ENCODE measurements around the gene SLC9A9. TPM values are rescaled to one million over a fixed set of nuclear protein-coding genes. Genes with fewer than 3 reads are reported as not detected.

SLC9A9 gene
- total and polyA plus RNA-seq, 2 experiments from 2014 or later: 2.2 to 6.8 TPM

GRCh38 chr3:143224716-143225115 lies 623.6 kb downstream of the SLC9A9 start:
- Histone ChIP-seq H3K4me2 (no peak overlapping the region), H3K27ac (no peak overlapping the region), H3K79me2 (no peaks in the 10 kb centered on the region), H3K36me3 (replicated peaks; ENCODE audit: insufficient read depth, low read depth) (no peaks in the 10 kb centered on the region), H3K4me3 (no peak overlapping the region), H3K9me3 (ENCODE audit: low read depth) (no peaks in the 10 kb centered on the region), H2AFZ (no peak overlapping the region), H3K4me1 (ENCODE audit: insufficient read depth) (peaks cover 5% of the 10 kb centered on the region), H3K27me3 (no peaks in the 10 kb centered on the region), H3K9me2 (replicated peaks; ENCODE audit: insufficient read depth) (no peaks in the 10 kb centered on the region), H4K20me1 (ENCODE audit: insufficient read depth, poor library complexity, severe bottlenecking) (no peaks in the 10 kb centered on the region)
- no peak for TF ChIP-seq EZH2 (IDR thresholded peaks at IDR 0.05; ENCODE audit: borderline replicate concordance)
- no peak for TF ChIP-seq EZH2phosphoT487 (IDR thresholded peaks at IDR 0.05; ENCODE audit: low read depth, severe bottlenecking, unreplicated experiment)
- TF ChIP-seq CTCF (IDR thresholded peaks at IDR 0.05; ENCODE audit: poor library complexity): no peak
- no peak for DNase-seq (ENCODE audit: low spot score)
- WGBS (ENCODE audit: low lambda C conversion rate, missing lambda C conversion rate): 56% methylated on average over 2 of the region's 2 CpGs

GRCh38 chr3:143222981-143223380 lies 625.3 kb downstream of the SLC9A9 start:
- Histone ChIP-seq H3K79me2 (no peaks in the 10 kb centered on the region), H3K27me3 (no peaks in the 10 kb centered on the region), H4K20me1 (ENCODE audit: insufficient read depth, poor library complexity, severe bottlenecking) (no peaks in the 10 kb centered on the region), H3K4me3 (no peak overlapping the region), H2AFZ (no peak overlapping the region), H3K9me3 (ENCODE audit: low read depth) (no peaks in the 10 kb centered on the region), H3K4me1 (ENCODE audit: insufficient read depth) (peaks cover 5% of the 10 kb centered on the region), H3K36me3 (replicated peaks; ENCODE audit: insufficient read depth, low read depth) (no peaks in the 10 kb centered on the region), H3K9me2 (replicated peaks; ENCODE audit: insufficient read depth) (no peaks in the 10 kb centered on the region), H3K27ac (no peak overlapping the region), H3K4me2 (no peak overlapping the region)
- WGBS (ENCODE audit: low lambda C conversion rate, missing lambda C conversion rate): 72% methylated on average over 1 of the region's 1 CpG
- TF ChIP-seq CTCF (IDR thresholded peaks at IDR 0.05; ENCODE audit: poor library complexity) (no peak), EZH2phosphoT487 (IDR thresholded peaks at IDR 0.05; ENCODE audit: low read depth, severe bottlenecking, unreplicated experiment) (no peak), EZH2 (IDR thresholded peaks at IDR 0.05; ENCODE audit: borderline replicate concordance) (no peak)
- DNase-seq (ENCODE audit: low spot score): no peak

GRCh38 chr3:143222505-143222904 lies 625.8 kb downstream of the SLC9A9 start:
- Histone ChIP-seq H3K79me2 (no peaks in the 10 kb centered on the region), H3K4me1 (ENCODE audit: insufficient read depth) (peaks cover 5% of the 10 kb centered on the region), H3K27ac (no peak overlapping the region), H4K20me1 (ENCODE audit: insufficient read depth, poor library complexity, severe bottlenecking) (no peaks in the 10 kb centered on the region), H3K4me2 (no peak overlapping the region), H2AFZ (no peak overlapping the region), H3K4me3 (no peak overlapping the region), H3K36me3 (replicated peaks; ENCODE audit: insufficient read depth, low read depth) (no peaks in the 10 kb centered on the region), H3K9me2 (replicated peaks; ENCODE audit: insufficient read depth) (no peaks in the 10 kb centered on the region), H3K27me3 (no peaks in the 10 kb centered on the region), H3K9me3 (ENCODE audit: low read depth) (no peaks in the 10 kb centered on the region)
- TF ChIP-seq CTCF (IDR thresholded peaks at IDR 0.05; ENCODE audit: poor library complexity): no peak
- no peak for TF ChIP-seq EZH2 (IDR thresholded peaks at IDR 0.05; ENCODE audit: borderline replicate concordance)
- no peak for TF ChIP-seq EZH2phosphoT487 (IDR thresholded peaks at IDR 0.05; ENCODE audit: low read depth, severe bottlenecking, unreplicated experiment)
- WGBS (ENCODE audit: low lambda C conversion rate, missing lambda C conversion rate): 39% methylated on average over 3 of the region's 3 CpGs
- DNase-seq (ENCODE audit: low spot score): no peak

- no peaks in the 10 kb centered on the region for H3K27me3 ChIP-seq
- no peaks in the 10 kb centered on the region for H3K9me3 ChIP-seq (ENCODE audit: low read depth)
- no peak overlapping the region for H3K4me3 ChIP-seq
- no peaks in the 10 kb centered on the region for H3K36me3 ChIP-seq (replicated peaks; ENCODE audit: insufficient read depth, low read depth)
- H3K79me2 ChIP-seq: no peaks in the 10 kb centered on the region
- no peak overlapping the region for H2AFZ ChIP-seq
- H3K27ac ChIP-seq: no peak overlapping the region
- no peaks in the 10 kb centered on the region for H3K9me2 ChIP-seq (replicated peaks; ENCODE audit: insufficient read depth)
- H4K20me1 ChIP-seq (ENCODE audit: insufficient read depth, poor library complexity, severe bottlenecking): no peaks in the 10 kb centered on the region
- H3K4me1 ChIP-seq (ENCODE audit: insufficient read depth): peaks cover 5% of the 10 kb centered on the region
- DNase-seq (ENCODE audit: low spot score): no peak
- TF ChIP-seq CTCF (IDR thresholded peaks at IDR 0.05; ENCODE audit: poor library complexity) (no peak), EZH2phosphoT487 (IDR thresholded peaks at IDR 0.05; ENCODE audit: low read depth, severe bottlenecking, unreplicated experiment) (no peak), EZH2 (IDR thresholded peaks at IDR 0.05; ENCODE audit: borderline replicate concordance) (no peak)
- 77% methylated on average over 3 of the region's 3 CpGs for WGBS (ENCODE audit: low lambda C conversion rate, missing lambda C conversion rate)
- H3K4me2 ChIP-seq: no peak overlapping the region
Measured at GRCh38 chr3:143221446-143221845, 626.8 kb downstream of the SLC9A9 start.
